SKM-1 treated with dmso at 0.1 percent for 144 hours (cell line): ENCODE results near the gene IFITM1.
"Not testable (repeated sequence)": the region's sequence is repeated elsewhere in the genome, so short reads cannot be mapped to it uniquely, and the experiment has no call there.

ENCODE experiments used
- DNase-seq: peaks from one replicate; lab custom pipeline; 2025; ENCODE audit not compliant: unreplicated experiment; lab: John Stamatoyannopoulos, UW

IFITM1 gene

GRCh38 chr11:282630-283360 is 31.0 kb upstream of the IFITM1 start:
- no peak for DNase-seq

- DNase-seq = no peak
These were observed 30.3 kb upstream of the IFITM1 start for GRCh38 chr11:283405-284104.

- no peak for DNase-seq
These were observed 29.5 kb upstream of the IFITM1 start for GRCh38 chr11:284105-285020.

GRCh38 chr11:285021-285893 is 28.6 kb upstream of the IFITM1 start:
- no peak for DNase-seq

GRCh38 chr11:285894-286220 is 28.0 kb upstream of the IFITM1 start:
- DNase-seq = no peak

- not testable (repeated sequence) for DNase-seq
These were observed 26.6 kb upstream of the IFITM1 start for GRCh38 chr11:286977-287820.

- no peak for DNase-seq
These were observed 25.9 kb upstream of the IFITM1 start for GRCh38 chr11:287821-288477.

- DNase-seq = peak; percentile 48
These were observed 25.1 kb upstream of the IFITM1 start, which contains the start of gene PGGHG for GRCh38 chr11:288478-289397. TSS of gene PGGHG (plus strand) at chr11:289126. CDS start at chr11:289817, 691 bp downstream.

GRCh38 chr11:289398-289711 is 24.5 kb upstream of the IFITM1 start:
- DNase-seq = no peak

- DNase-seq = no peak
These were observed 23.9 kb upstream of the IFITM1 start for GRCh38 chr11:289712-290620.

GRCh38 chr11:290621-291231 is 23.1 kb upstream of the IFITM1 start:
- DNase-seq = no peak

GRCh38 chr11:291281-292210 is 22.3 kb upstream of the IFITM1 start:
- DNase-seq = no peak

- DNase-seq = no peak
These were observed 21.4 kb upstream of the IFITM1 start for GRCh38 chr11:292211-293121.

GRCh38 chr11:293271-293851 is 20.5 kb upstream of the IFITM1 start:
- DNase-seq = no peak
